Mesenchymal stem cell (in vitro differentiated cells and primary cell): ENCODE measurements around the gene EFCAB6.

Experiments used
- DNase-seq: peaks from one replicate; pipeline ENCODE4 v3.0.0-alpha.2; 2013
- H2AFZ ChIP-seq: one replicate; pipeline ENCODE4 v1.6.1; 2013; ENCODE audit warnings: low read depth, mild to moderate bottlenecking, control low read depth, inconsistent platforms, low read length, moderate library complexity
- H2AK5ac ChIP-seq: 2 replicates; pipeline ENCODE4 v1.6.1; 2013; ENCODE audit warnings: low read length, moderate library complexity, mild to moderate bottlenecking, inconsistent platforms; ENCODE audit not compliant: severe bottlenecking
- H2BK120ac ChIP-seq: one replicate; pipeline ENCODE4 v1.6.1; 2013; ENCODE audit warnings: low read depth, mild to moderate bottlenecking, inconsistent platforms, low read length, moderate library complexity
- H2BK12ac ChIP-seq, 2 experiments: one replicate each; pipeline ENCODE4 v1.6.1; 2013; ENCODE audit warnings: inconsistent platforms in 2 of 2, low read length in 2 of 2, mild to moderate bottlenecking in 2 of 2, moderate library complexity in 2 of 2, control low read depth in 1 of 2
- H2BK15ac ChIP-seq: one replicate; pipeline ENCODE4 v1.6.1; 2013; ENCODE audit warnings: mild to moderate bottlenecking, low read depth, inconsistent platforms; ENCODE audit not compliant: poor library complexity, severe bottlenecking
- H2BK5ac ChIP-seq: 2 replicates; pipeline ENCODE4 v1.6.1; 2013; ENCODE audit warnings: low read depth, mild to moderate bottlenecking, low read length, control low read depth, inconsistent platforms; ENCODE audit not compliant: poor library complexity, severe bottlenecking
- H3K14ac ChIP-seq, 2 experiments: one replicate each; pipeline ENCODE4 v1.6.1; 2013; ENCODE audit warnings: inconsistent platforms in 2 of 2, low read length in 2 of 2, control low read depth in 1 of 2, mild to moderate bottlenecking in 1 of 2, moderate library complexity in 1 of 2
- H3K18ac ChIP-seq, 2 experiments: one replicate each; pipeline ENCODE4 v1.6.1; 2013; ENCODE audit warnings: inconsistent platforms in 2 of 2, low read length in 2 of 2, control low read depth in 1 of 2, low read depth in 1 of 2, mild to moderate bottlenecking in 1 of 2
- H3K23ac ChIP-seq, 2 experiments: one replicate each; pipeline ENCODE4 v1.6.1; 2013; ENCODE audit warnings: inconsistent platforms in 2 of 2, low read length in 2 of 2, mild to moderate bottlenecking in 2 of 2, moderate library complexity in 2 of 2, control low read depth in 1 of 2
- H3K27ac ChIP-seq: 2 replicates; pipeline ENCODE4 v1.5.1; 2013; ENCODE audit warnings: mild to moderate bottlenecking, moderate library complexity, low read length, control low read depth, inconsistent platforms; ENCODE audit not compliant: poor library complexity, severe bottlenecking
- H3K27me3 ChIP-seq, 2 experiments: 2 replicates each; pipeline versions ENCODE4 v1.6.1 to v1.7.0; 2013; ENCODE audit warnings: low read length in 2 of 2, mild to moderate bottlenecking in 2 of 2, moderate library complexity in 2 of 2, control low read depth in 1 of 2, inconsistent platforms in 1 of 2; ENCODE audit not compliant: control insufficient read depth in 1 of 2, insufficient read depth in 1 of 2
- H3K36me3 ChIP-seq, 2 experiments: 2 replicates each; pipeline versions ENCODE4 v1.6.1 to v1.7.0; 2013; ENCODE audit warnings: low read length in 2 of 2, control low read depth in 1 of 2, inconsistent platforms in 1 of 2, low read depth in 1 of 2, mild to moderate bottlenecking in 1 of 2; ENCODE audit not compliant: insufficient read depth in 2 of 2, control insufficient read depth in 1 of 2
- H3K4ac ChIP-seq, 2 experiments: one replicate each; pipeline ENCODE4 v1.6.1; 2013; ENCODE audit warnings: inconsistent platforms in 2 of 2, low read length in 2 of 2, mild to moderate bottlenecking in 2 of 2, moderate library complexity in 2 of 2, control low read depth in 1 of 2, low read depth in 1 of 2
- H3K4me1 ChIP-seq: 2 replicates; pipeline ENCODE4 v1.6.1; 2013; ENCODE audit warnings: low read depth, low read length, control low read depth; ENCODE audit not compliant: control insufficient read depth, insufficient read depth
- H3K4me2 ChIP-seq: 2 replicates; pipeline ENCODE4 v1.6.1; 2013; ENCODE audit warnings: low read length, mild to moderate bottlenecking, inconsistent platforms; ENCODE audit not compliant: poor library complexity, severe bottlenecking
- H3K4me3 ChIP-seq, 2 experiments: 2 replicates each; pipeline versions ENCODE4 v1.5.1 to v1.7.0; 2013; ENCODE audit warnings: low read length in 2 of 2, mild to moderate bottlenecking in 2 of 2, control low read depth in 1 of 2, low read depth in 1 of 2; ENCODE audit not compliant: insufficient read depth in 1 of 2
- H3K79me1 ChIP-seq: replicated peaks from 2 replicates; pipeline ENCODE4 v1.6.1; 2013; ENCODE audit warnings: mild to moderate bottlenecking, control low read depth, low read length, inconsistent platforms; ENCODE audit not compliant: poor library complexity, severe bottlenecking
- H3K9ac ChIP-seq: 2 replicates; pipeline ENCODE4 v1.7.0; 2013; ENCODE audit warnings: mild to moderate bottlenecking, low read length, moderate library complexity
- H3K9me3 ChIP-seq: 2 replicates; pipeline ENCODE4 v1.7.0; 2013; ENCODE audit warnings: mild to moderate bottlenecking, low read length; ENCODE audit not compliant: control insufficient read depth
- H4K8ac ChIP-seq: one replicate; pipeline ENCODE4 v1.6.1; 2013; ENCODE audit warnings: inconsistent platforms, mild to moderate bottlenecking, low read length, moderate library complexity
- H4K91ac ChIP-seq: one replicate; pipeline ENCODE4 v1.6.1; 2013; ENCODE audit warnings: mild to moderate bottlenecking, low read length, inconsistent platforms
- WGBS: methylation state at CpG from one replicate; pipeline ENCODE4 v1.1.7; 2013; ENCODE audit warnings: mixed read lengths; 5-methylcytosine and 5-hydroxymethylcytosine counted together

Gene EFCAB6

GRCh38 chr22:43726322-43726721, 85.8 kb downstream of the EFCAB6 start:
- no peak overlapping the region for H2BK5ac ChIP-seq
- no peak overlapping the region for H4K8ac ChIP-seq
- DNase-seq, result no peak
- H3K36me3 ChIP-seq, result no peaks in the 10 kb centered on the region
- no peak overlapping the region for H3K27ac ChIP-seq
- H3K4me3 ChIP-seq, result no peak overlapping the region
- no peak overlapping the region for H2AK5ac ChIP-seq
- peak overlapping the region; percentile 69 for H3K9ac ChIP-seq
- no peak overlapping the region for H3K4me2 ChIP-seq
- H4K91ac ChIP-seq, result no peak overlapping the region
- H2BK15ac ChIP-seq, result no peak overlapping the region
- H2AFZ ChIP-seq, result no peak overlapping the region
- H2BK12ac ChIP-seq, result no peak overlapping the region
- no peak overlapping the region for H3K14ac ChIP-seq
- H3K4ac ChIP-seq, result no peak overlapping the region
- H3K18ac ChIP-seq, result no peak overlapping the region
- H3K79me1 ChIP-seq, result no peaks in the 10 kb centered on the region
- no peaks in the 10 kb centered on the region for H3K9me3 ChIP-seq
- peaks cover 0 to 4% of the 10 kb centered on the region in 2 experiments for H3K27me3 ChIP-seq
- no peak overlapping the region for H3K23ac ChIP-seq
- no peak overlapping the region for H2BK120ac ChIP-seq
- H3K4me1 ChIP-seq, result no peaks in the 10 kb centered on the region

GRCh38 chr22:43723816-43724215, 88.3 kb downstream of the EFCAB6 start:
- Histone ChIP-seq H3K14ac (no peak overlapping the region), H3K4ac (no peak overlapping the region), H3K18ac (no peak overlapping the region), H2AFZ (no peak overlapping the region), H4K91ac (no peak overlapping the region), H3K4me3 (no peak overlapping the region), H3K27me3 (peaks cover 0 to 4% of the 10 kb centered on the region in 2 experiments), H3K4me1 (peaks cover 1% of the 10 kb centered on the region), H2BK120ac (no peak overlapping the region), H3K36me3 (no peaks in the 10 kb centered on the region), H2BK15ac (no peak overlapping the region), H2BK12ac (no peak overlapping the region), H2BK5ac (no peak overlapping the region), H3K27ac (no peak overlapping the region), H3K4me2 (no peak overlapping the region), H4K8ac (no peak overlapping the region), H3K23ac (no peak overlapping the region), H2AK5ac (no peak overlapping the region), H3K9ac (no peak overlapping the region), H3K79me1 (no peaks in the 10 kb centered on the region), H3K9me3 (no peaks in the 10 kb centered on the region)
- WGBS, result 97% methylated on average over 3 of the region's 3 CpGs
- DNase-seq, result no peak

GRCh38 chr22:43722444-43722843, 89.7 kb downstream of the EFCAB6 start:
- Histone ChIP-seq H3K4ac (no peak overlapping the region), H3K4me2 (no peak overlapping the region), H4K91ac (no peak overlapping the region), H3K36me3 (no peaks in the 10 kb centered on the region), H2BK15ac (no peak overlapping the region), H2AK5ac (no peak overlapping the region), H3K9me3 (no peaks in the 10 kb centered on the region), H3K4me3 (no peak overlapping the region), H2AFZ (no peak overlapping the region), H2BK12ac (no peak overlapping the region), H3K14ac (no peak overlapping the region), H3K9ac (no peak overlapping the region), H4K8ac (no peak overlapping the region), H2BK5ac (no peak overlapping the region), H3K27ac (no peak overlapping the region), H3K18ac (no peak overlapping the region), H3K27me3 (peaks cover 0 to 4% of the 10 kb centered on the region in 2 experiments), H3K79me1 (no peaks in the 10 kb centered on the region), H3K4me1 (peaks cover 1% of the 10 kb centered on the region), H2BK120ac (no peak overlapping the region), H3K23ac (no peak overlapping the region)
- no peak for DNase-seq
- 100% methylated on average over 4 of the region's 5 CpGs for WGBS

- Histone ChIP-seq H3K9ac (no peak overlapping the region), H3K36me3 (no peaks in the 10 kb centered on the region), H3K23ac (no peak overlapping the region), H3K18ac (no peak overlapping the region), H2AFZ (no peak overlapping the region), H2BK15ac (no peak overlapping the region), H3K4me2 (no peak overlapping the region), H3K9me3 (no peaks in the 10 kb centered on the region), H3K4ac (no peak overlapping the region), H3K4me3 (no peak overlapping the region), H2BK12ac (no peak overlapping the region), H3K79me1 (no peaks in the 10 kb centered on the region), H2AK5ac (no peak overlapping the region), H3K4me1 (peaks cover 1% of the 10 kb centered on the region), H2BK5ac (no peak overlapping the region), H2BK120ac (no peak overlapping the region), H4K91ac (no peak overlapping the region), H3K14ac (no peak overlapping the region), H3K27me3 (peaks cover 0 to 4% of the 10 kb centered on the region in 2 experiments), H4K8ac (no peak overlapping the region), H3K27ac (no peak overlapping the region)
- DNase-seq, result no peak
- 67% methylated on average over 1 of the region's 1 CpG for WGBS
These were observed 91.4 kb downstream of the EFCAB6 start for GRCh38 chr22:43720716-43721115.
